Lower leg skin (tissue), 3 donors: Measurements from ENCODE around the gene ZNF341.

Source experiments
- CTCF ChIP-seq, 3 donors: fragments of 450-650 bp; IDR thresholded peaks; one replicate each; pipeline ENCODE4 v1.5.1; 2016; ENCODE audit warnings: antibody characterized with exemption in 3 of 3, mild to moderate bottlenecking in 3 of 3, moderate library complexity in 2 of 3
- POLR2A ChIP-seq, 2 donors: fragments of 450-650 bp; IDR thresholded peaks; one replicate each; pipeline ENCODE4 v1.6.1; 2016 to 2017; ENCODE audit warnings: antibody characterized with exemption in 2 of 2, mild to moderate bottlenecking in 1 of 2, moderate library complexity in 1 of 2

- TF ChIP-seq CTCF (IDR thresholded peaks at IDR 0.05) = no peak
- no peak for TF ChIP-seq POLR2A (IDR thresholded peaks at IDR 0.05)
Measured at GRCh38 chr20:33827109-33827508, 95.3 kb downstream of the ZNF341 start.
